22Rv1 (cell line): ENCODE measurements around the gene E2F3.

ENCODE experiments used
- ZFX ChIP-seq: fragments of 450-650 bp; IDR thresholded peaks from 2 replicates; pipeline ENCODE4 v1.6.1; 2017; ENCODE audit warnings: antibody characterized with exemption, borderline replicate concordance
- TF ChIP-seq, protein P1 (sequence below): fragments of 450-650 bp; IDR thresholded peaks from 2 replicates; pipeline ENCODE4 v1.5.1; 2017; ENCODE audit warnings: mild to moderate bottlenecking

DNA sequence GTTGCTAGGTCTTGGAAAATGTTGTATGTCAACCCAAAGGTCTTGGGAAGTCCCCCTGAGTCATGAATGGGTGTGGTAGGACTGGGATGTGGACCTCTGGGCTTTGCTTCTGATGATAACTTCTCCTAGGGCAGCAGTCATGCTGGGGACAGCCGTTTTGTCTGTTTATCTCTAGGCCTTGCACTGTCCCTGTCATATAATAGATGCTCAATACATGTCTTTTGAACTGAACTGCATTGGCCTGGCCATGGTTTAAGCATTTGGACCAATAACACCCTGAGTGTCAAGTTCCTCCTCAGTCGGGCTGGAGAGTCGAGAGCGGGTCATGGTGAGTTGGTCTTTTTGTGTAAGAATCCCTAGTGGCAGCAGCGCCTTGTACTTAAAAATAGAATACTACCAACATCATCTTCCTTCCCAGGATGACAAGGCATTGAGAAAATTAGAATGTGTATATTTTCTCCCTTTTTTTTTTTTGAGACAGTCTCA lies 43.1 kb downstream of the E2F3 start:
- TF ChIP-seq, protein P1, sequence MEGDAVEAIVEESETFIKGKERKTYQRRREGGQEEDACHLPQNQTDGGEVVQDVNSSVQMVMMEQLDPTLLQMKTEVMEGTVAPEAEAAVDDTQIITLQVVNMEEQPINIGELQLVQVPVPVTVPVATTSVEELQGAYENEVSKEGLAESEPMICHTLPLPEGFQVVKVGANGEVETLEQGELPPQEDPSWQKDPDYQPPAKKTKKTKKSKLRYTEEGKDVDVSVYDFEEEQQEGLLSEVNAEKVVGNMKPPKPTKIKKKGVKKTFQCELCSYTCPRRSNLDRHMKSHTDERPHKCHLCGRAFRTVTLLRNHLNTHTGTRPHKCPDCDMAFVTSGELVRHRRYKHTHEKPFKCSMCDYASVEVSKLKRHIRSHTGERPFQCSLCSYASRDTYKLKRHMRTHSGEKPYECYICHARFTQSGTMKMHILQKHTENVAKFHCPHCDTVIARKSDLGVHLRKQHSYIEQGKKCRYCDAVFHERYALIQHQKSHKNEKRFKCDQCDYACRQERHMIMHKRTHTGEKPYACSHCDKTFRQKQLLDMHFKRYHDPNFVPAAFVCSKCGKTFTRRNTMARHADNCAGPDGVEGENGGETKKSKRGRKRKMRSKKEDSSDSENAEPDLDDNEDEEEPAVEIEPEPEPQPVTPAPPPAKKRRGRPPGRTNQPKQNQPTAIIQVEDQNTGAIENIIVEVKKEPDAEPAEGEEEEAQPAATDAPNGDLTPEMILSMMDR = no peak
- no peak for TF ChIP-seq ZFX
